Endodermal cell (in vitro differentiated cells): ENCODE data around the gene COL20A1. TPM values are rescaled to one million over a fixed set of nuclear protein-coding genes. Genes with fewer than 3 reads are reported as not detected.

ENCODE experiments used
- DNase-seq: peaks from one replicate; pipeline ENCODE4 v3.0.0-alpha.2; 2017
- H3K27ac ChIP-seq: 2 replicates; pipeline ENCODE4 v1.5.1; 2013; ENCODE audit warnings: mild to moderate bottlenecking, low read depth, low read length, moderate library complexity
- H3K27me3 ChIP-seq: 2 replicates; pipeline ENCODE4 v1.6.1; 2013; ENCODE audit warnings: mild to moderate bottlenecking, low read length, moderate library complexity; ENCODE audit not compliant: insufficient read depth, control insufficient read depth, poor library complexity, severe bottlenecking
- H3K36me3 ChIP-seq: 2 replicates; pipeline ENCODE4 v1.7.0; 2013; ENCODE audit warnings: mild to moderate bottlenecking, low read length, moderate library complexity; ENCODE audit not compliant: control insufficient read depth, insufficient read depth
- H3K4me1 ChIP-seq: one replicate; pipeline ENCODE4 v1.7.0; 2013; ENCODE audit warnings: low read length; ENCODE audit not compliant: control insufficient read depth, insufficient read depth
- H3K4me3 ChIP-seq: 2 replicates; pipeline ENCODE4 v1.5.1; 2013; ENCODE audit warnings: mild to moderate bottlenecking, low read length, moderate library complexity
- H3K9ac ChIP-seq: 2 replicates; pipeline ENCODE4 v1.6.1; 2013; ENCODE audit warnings: mild to moderate bottlenecking, low read length, moderate library complexity; ENCODE audit not compliant: poor library complexity, severe bottlenecking; ENCODE audit errors: extremely low read depth
- H3K9me3 ChIP-seq: 2 replicates; pipeline ENCODE4 v1.6.1; 2013; ENCODE audit warnings: mild to moderate bottlenecking, low read length, moderate library complexity; ENCODE audit not compliant: control insufficient read depth
- H3K27ac Mint-ChIP-seq: 2 replicates; pipeline ENCODE4 v1.8.0; 2020; ENCODE audit warnings: mixed read lengths
- H3K27me3 Mint-ChIP-seq: 2 replicates; pipeline ENCODE4 v1.8.0; 2021; ENCODE audit warnings: mild to moderate bottlenecking, mixed read lengths; ENCODE audit not compliant: insufficient read depth
- H3K36me3 Mint-ChIP-seq: 2 replicates; pipeline ENCODE4 v1.8.0; 2020; ENCODE audit warnings: low read depth, mixed read lengths
- H3K4me1 Mint-ChIP-seq: 2 replicates; pipeline ENCODE4 v1.8.0; 2020; ENCODE audit warnings: mixed read lengths
- H3K4me3 Mint-ChIP-seq: 2 replicates; pipeline ENCODE4 v1.8.0; 2020; ENCODE audit warnings: mild to moderate bottlenecking, moderate library complexity, mixed read lengths
- H3K9me3 Mint-ChIP-seq: 2 replicates; pipeline ENCODE4 v1.8.0; 2020; ENCODE audit warnings: mild to moderate bottlenecking, mixed read lengths
- WGBS, 2 experiments: methylation state at CpG; one replicate each; pipeline versions ENCODE4 v1.1.5 to v1.1.7; 2013; ENCODE audit warnings: missing lambda C conversion rate in 2 of 2, mixed read lengths in 1 of 2; ENCODE audit not compliant: insufficient coverage in 1 of 2, insufficient read length in 1 of 2; 5-methylcytosine and 5-hydroxymethylcytosine counted together
- total RNA-seq, 2 donors: library from RNA; stranded (reverse); fragmentation: NEBNext Ultra II Directional in 1 of 2; extraction: Animal tissue kit (Norgen Biotek cat#: 25700) in 1 of 2; gene quantifications; 2 replicates in 1 of 2; 3 replicates in 1 of 2; pipeline ENCODE4 v1.2.1, GENCODE V29; 2021
- TF ChIP-seq, protein P1 (sequence below): fragments of 200-600 bp; sonication (generic); conservative IDR thresholded peaks from 2 replicates; pipeline ENCODE4 v1.5.0; 2021; ENCODE audit warnings: antibody characterized with exemption, mild to moderate bottlenecking

The COL20A1 gene
- total RNA-seq, 2 donors from 2014 or later = 0.44 TPM; not detected in 1

GRCh38 chr20:63376283-63377250 lies 83.6 kb downstream of the COL20A1 start:
- Mint-ChIP-seq H3K4me3 (no peak overlapping the region), H3K27me3 (no peaks in the 10 kb centered on the region), H3K36me3 (no peaks in the 10 kb centered on the region), H3K9me3 (no peaks in the 10 kb centered on the region), H3K27ac (no peak overlapping the region), H3K4me1 (peaks cover 2% of the 10 kb centered on the region)
- Histone ChIP-seq H3K9ac (no peak overlapping the region), H3K27me3 (no peaks in the 10 kb centered on the region), H3K9me3 (no peaks in the 10 kb centered on the region), H3K27ac (peak overlapping the region; percentile 97), H3K36me3 (no peaks in the 10 kb centered on the region), H3K4me1 (no peaks in the 10 kb centered on the region), H3K4me3 (no peak overlapping the region)
- DNase-seq = no peak
- 80 to 85% methylated on average over 14 to 31 of the region's 31 CpGs for WGBS, 2 experiments
- TF ChIP-seq, protein P1, sequence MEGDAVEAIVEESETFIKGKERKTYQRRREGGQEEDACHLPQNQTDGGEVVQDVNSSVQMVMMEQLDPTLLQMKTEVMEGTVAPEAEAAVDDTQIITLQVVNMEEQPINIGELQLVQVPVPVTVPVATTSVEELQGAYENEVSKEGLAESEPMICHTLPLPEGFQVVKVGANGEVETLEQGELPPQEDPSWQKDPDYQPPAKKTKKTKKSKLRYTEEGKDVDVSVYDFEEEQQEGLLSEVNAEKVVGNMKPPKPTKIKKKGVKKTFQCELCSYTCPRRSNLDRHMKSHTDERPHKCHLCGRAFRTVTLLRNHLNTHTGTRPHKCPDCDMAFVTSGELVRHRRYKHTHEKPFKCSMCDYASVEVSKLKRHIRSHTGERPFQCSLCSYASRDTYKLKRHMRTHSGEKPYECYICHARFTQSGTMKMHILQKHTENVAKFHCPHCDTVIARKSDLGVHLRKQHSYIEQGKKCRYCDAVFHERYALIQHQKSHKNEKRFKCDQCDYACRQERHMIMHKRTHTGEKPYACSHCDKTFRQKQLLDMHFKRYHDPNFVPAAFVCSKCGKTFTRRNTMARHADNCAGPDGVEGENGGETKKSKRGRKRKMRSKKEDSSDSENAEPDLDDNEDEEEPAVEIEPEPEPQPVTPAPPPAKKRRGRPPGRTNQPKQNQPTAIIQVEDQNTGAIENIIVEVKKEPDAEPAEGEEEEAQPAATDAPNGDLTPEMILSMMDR = no peak

- H3K9me3 Mint-ChIP-seq = no peaks in the 10 kb centered on the region
- no peaks in the 10 kb centered on the region for H3K27me3 Mint-ChIP-seq
- H3K4me3 Mint-ChIP-seq = no peak overlapping the region
- Histone ChIP-seq H3K27ac (peak overlapping the region; percentile 97), H3K9ac (no peak overlapping the region), H3K36me3 (no peaks in the 10 kb centered on the region), H3K27me3 (no peaks in the 10 kb centered on the region), H3K4me3 (no peak overlapping the region), H3K4me1 (no peaks in the 10 kb centered on the region), H3K9me3 (no peaks in the 10 kb centered on the region)
- no peak overlapping the region for H3K27ac Mint-ChIP-seq
- TF ChIP-seq, protein P1 = no peak
- peaks cover 2% of the 10 kb centered on the region for H3K4me1 Mint-ChIP-seq
- DNase-seq = peak; percentile 71
- 40 to 49% methylated on average over 23 to 32 of the region's 32 CpGs for WGBS, 2 experiments
- H3K36me3 Mint-ChIP-seq = no peaks in the 10 kb centered on the region
These were observed 84.4 kb downstream of the COL20A1 start for GRCh38 chr20:63377256-63377941.

GRCh38 chr20:63377951-63378381 lies 85.0 kb downstream of the COL20A1 start:
- Mint-ChIP-seq H3K9me3 (no peaks in the 10 kb centered on the region), H3K27ac (no peak overlapping the region), H3K27me3 (no peaks in the 10 kb centered on the region), H3K4me3 (no peak overlapping the region), H3K4me1 (peaks cover 2% of the 10 kb centered on the region), H3K36me3 (no peaks in the 10 kb centered on the region)
- 52 to 69% methylated on average over 15 of the region's 15 CpGs for WGBS, 2 experiments
- DNase-seq = no peak
- H3K9me3 ChIP-seq = no peaks in the 10 kb centered on the region
- no peaks in the 10 kb centered on the region for H3K4me1 ChIP-seq
- no peaks in the 10 kb centered on the region for H3K36me3 ChIP-seq
- TF ChIP-seq, protein P1 = no peak
- H3K9ac ChIP-seq = no peak overlapping the region
- H3K27ac ChIP-seq = peak overlapping the region; percentile 97
- H3K4me3 ChIP-seq = no peak overlapping the region
- H3K27me3 ChIP-seq = no peaks in the 10 kb centered on the region
